Measurements from ENCODE around the gene CAPN9.
"Not testable (repeated sequence)": the region's sequence is repeated elsewhere in the genome, so short reads cannot be mapped to it uniquely, and the experiment has no call there.

The CAPN9 gene

GRCh38 chr1:230710543-230710904, 36.7 kb upstream of the CAPN9 start:
- DNase-seq, result no peak

- no peak for DNase-seq
These were observed 35.9 kb upstream of the CAPN9 start for GRCh38 chr1:230711245-230711644.

- DNase-seq, result no peak
These were observed 34.7 kb upstream of the CAPN9 start for GRCh38 chr1:230712470-230712942.

GRCh38 chr1:230713138-230713537, 34.0 kb upstream of the CAPN9 start:
- no peak for DNase-seq

- no peak for DNase-seq
These were observed 33.7 kb upstream of the CAPN9 start for GRCh38 chr1:230713547-230713914.

GRCh38 chr1:230713915-230714764, 33.0 kb upstream of the CAPN9 start, which contains the start of gene AGT:
Gene AGT (minus strand): TSS chr1:230714122. CDS start chr1:230710823, 3,299 bp downstream.
- peak; percentile 72 for DNase-seq

- DNase-seq, result no peak
These were observed 31.7 kb upstream of the CAPN9 start for GRCh38 chr1:230715510-230715909.

GRCh38 chr1:230716453-230716852, 30.7 kb upstream of the CAPN9 start:
- not testable (repeated sequence) for DNase-seq

- DNase-seq, result no peak
These were observed 29.9 kb upstream of the CAPN9 start for GRCh38 chr1:230717251-230717650.

- not testable (repeated sequence) for DNase-seq
These were observed 25.2 kb upstream of the CAPN9 start for GRCh38 chr1:230721849-230722522.

- no peak for DNase-seq
These were observed 21.8 kb upstream of the CAPN9 start for GRCh38 chr1:230725256-230726012.

- peak; percentile 95 for DNase-seq
These were observed 18.3 kb upstream of the CAPN9 start for GRCh38 chr1:230728710-230729392.

- DNase-seq, result peak; percentile 98
These were observed 16.2 kb upstream of the CAPN9 start for GRCh38 chr1:230730977-230731376.

- DNase-seq, result peak; percentile 60
These were observed 11.7 kb upstream of the CAPN9 start for GRCh38 chr1:230735447-230735846.

GRCh38 chr1:230737622-230738262, 9.4 kb upstream of the CAPN9 start:
- DNase-seq, result no peak

GRCh38 chr1:230739564-230740290, 7.5 kb upstream of the CAPN9 start:
- DNase-seq, result no peak

GRCh38 chr1:230743899-230744298, 3.3 kb upstream of the CAPN9 start:
- no peak for DNase-seq

GRCh38 chr1:230744382-230744781, 2.8 kb upstream of the CAPN9 start:
- no peak for DNase-seq

GRCh38 chr1:230745071-230745470, 2.1 kb upstream of the CAPN9 start:
- peak; percentile 27 for DNase-seq

GRCh38 chr1:230746617-230747016, 571 bp upstream of the CAPN9 start:
- peak; percentile 59 for DNase-seq
